ENCODE data around the gene GPATCH2L. TPM values are rescaled to one million over a fixed set of nuclear protein-coding genes. Genes with fewer than 3 reads are reported as not detected.

The GPATCH2L gene
- total RNA-seq, 4 donors from 2014 or later: 42.3 to 180 (median 60.9) TPM

DNA sequence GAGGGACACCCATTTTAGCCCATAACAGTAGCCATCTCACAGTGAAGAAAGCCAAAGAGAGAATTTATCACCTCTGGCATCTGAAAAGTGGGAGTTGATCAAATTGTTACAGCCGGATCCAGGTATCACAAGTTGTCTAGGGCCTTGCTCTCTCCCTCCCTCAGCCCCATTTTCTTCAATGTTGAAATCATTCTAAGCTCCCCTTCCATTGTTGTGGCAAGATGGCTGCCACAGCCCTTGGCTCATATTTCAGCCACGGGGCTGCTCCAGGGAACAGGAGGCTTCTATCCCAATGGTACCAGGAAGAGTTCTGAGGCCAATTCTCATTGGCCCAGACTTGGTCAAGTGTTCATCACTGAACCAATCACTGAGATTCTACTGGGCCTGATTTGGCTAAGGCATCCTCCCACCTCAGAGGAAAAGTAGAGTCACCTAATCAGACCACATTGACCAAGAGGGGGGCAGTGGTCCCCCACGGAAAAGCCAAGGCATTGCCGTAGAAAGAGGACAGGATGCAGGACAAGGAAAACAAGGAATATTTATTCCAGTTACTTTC is 106.2 kb downstream of the GPATCH2L start:
- Histone ChIP-seq H3K36me3 (no peaks in the 10 kb centered on the region), H3K9me3 (no peaks in the 10 kb centered on the region), H3K27ac (no peak overlapping the region), H3K27me3 (no peaks in the 10 kb centered on the region), H3K4me3 (no peak overlapping the region), H3K4me1 (no peaks in the 10 kb centered on the region)
- in situ Hi-C loops (cut with MboI; ENCODE audit: low pct_ligation_motif_present in 1 of 4, low pct_unique_long_range_greater_than_20kb in 1 of 4, low sequenced_read_pairs in 3 of 4): no loop called here
- no peak for TF ChIP-seq EP300 (IDR thresholded peaks at IDR 0.05; ENCODE audit: low read depth)
- TF ChIP-seq, protein P1, sequence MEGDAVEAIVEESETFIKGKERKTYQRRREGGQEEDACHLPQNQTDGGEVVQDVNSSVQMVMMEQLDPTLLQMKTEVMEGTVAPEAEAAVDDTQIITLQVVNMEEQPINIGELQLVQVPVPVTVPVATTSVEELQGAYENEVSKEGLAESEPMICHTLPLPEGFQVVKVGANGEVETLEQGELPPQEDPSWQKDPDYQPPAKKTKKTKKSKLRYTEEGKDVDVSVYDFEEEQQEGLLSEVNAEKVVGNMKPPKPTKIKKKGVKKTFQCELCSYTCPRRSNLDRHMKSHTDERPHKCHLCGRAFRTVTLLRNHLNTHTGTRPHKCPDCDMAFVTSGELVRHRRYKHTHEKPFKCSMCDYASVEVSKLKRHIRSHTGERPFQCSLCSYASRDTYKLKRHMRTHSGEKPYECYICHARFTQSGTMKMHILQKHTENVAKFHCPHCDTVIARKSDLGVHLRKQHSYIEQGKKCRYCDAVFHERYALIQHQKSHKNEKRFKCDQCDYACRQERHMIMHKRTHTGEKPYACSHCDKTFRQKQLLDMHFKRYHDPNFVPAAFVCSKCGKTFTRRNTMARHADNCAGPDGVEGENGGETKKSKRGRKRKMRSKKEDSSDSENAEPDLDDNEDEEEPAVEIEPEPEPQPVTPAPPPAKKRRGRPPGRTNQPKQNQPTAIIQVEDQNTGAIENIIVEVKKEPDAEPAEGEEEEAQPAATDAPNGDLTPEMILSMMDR (IDR thresholded peaks at IDR 0.05): no peak
- no peak for DNase-seq
- intact Hi-C loops (cut with DNase I; ENCODE audit: low total_unique reads): no loop called here
- 43 to 84% methylated on average over 2 to 4 of the region's 4 CpGs for WGBS, 2 donors (ENCODE audit: low coverage in 1 of 2)

DNA sequence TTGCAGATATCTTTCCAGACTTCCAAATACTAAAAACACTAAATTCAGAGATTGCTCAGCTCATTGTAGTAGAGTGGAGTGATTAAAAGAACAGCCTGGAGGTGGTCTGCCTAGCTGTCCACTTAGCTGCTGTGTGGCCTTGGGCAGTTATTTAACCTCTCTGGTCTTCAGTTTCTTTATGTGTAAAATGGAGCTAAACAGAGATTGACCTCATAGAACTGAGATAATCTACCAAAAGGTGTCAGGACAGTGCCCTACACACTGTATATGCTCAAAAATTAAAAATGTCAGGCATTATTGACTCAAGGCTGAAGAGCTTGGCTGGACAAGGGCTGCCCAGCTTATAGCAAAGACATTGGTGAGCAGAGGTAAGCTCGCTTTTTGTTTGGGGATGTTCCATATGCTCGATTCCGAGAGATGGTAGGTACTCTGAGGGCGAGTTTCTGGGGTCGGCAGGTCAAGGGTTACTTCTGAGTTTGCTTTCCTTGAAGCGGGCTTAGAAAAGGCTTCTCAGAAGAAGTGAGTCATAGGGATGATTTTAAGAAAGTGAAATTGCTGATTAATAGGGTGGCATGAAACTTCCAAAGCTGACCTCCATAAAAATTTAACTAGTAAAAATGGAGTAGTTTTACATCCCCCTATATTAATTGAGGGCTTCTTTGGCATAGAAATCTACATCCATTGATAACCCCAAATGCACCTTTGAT is 107.5 kb downstream of the GPATCH2L start:
- WGBS, 2 donors (ENCODE audit: low coverage in 1 of 2): 82% methylated on average over 6 of the region's 6 CpGs; no CpG with 5 or more reads in 1 of the 2 donors
- TF ChIP-seq POLR2AphosphoS5 (IDR thresholded peaks at IDR 0.05) (no peak), POLR2A (IDR thresholded peaks at IDR 0.05) (no peak), EP300 (IDR thresholded peaks at IDR 0.05; ENCODE audit: low read depth) (no peak)
- TF ChIP-seq, protein P1 (IDR thresholded peaks at IDR 0.05): no peak
- no peaks in the 10 kb centered on the region for H3K36me3 ChIP-seq
- in situ Hi-C loops (cut with MboI; ENCODE audit: low pct_ligation_motif_present in 1 of 4, low pct_unique_long_range_greater_than_20kb in 1 of 4, low sequenced_read_pairs in 3 of 4) (no loop called here), intact Hi-C loops (cut with DNase I; ENCODE audit: low total_unique reads) (no loop called here)
- no peaks in the 10 kb centered on the region for H3K27me3 ChIP-seq
- H3K27ac ChIP-seq: no peak overlapping the region
- H3K4me1 ChIP-seq: no peaks in the 10 kb centered on the region
- no peak overlapping the region for H3K4me3 ChIP-seq
- no peaks in the 10 kb centered on the region for H3K9me3 ChIP-seq
- no peak for DNase-seq

DNA sequence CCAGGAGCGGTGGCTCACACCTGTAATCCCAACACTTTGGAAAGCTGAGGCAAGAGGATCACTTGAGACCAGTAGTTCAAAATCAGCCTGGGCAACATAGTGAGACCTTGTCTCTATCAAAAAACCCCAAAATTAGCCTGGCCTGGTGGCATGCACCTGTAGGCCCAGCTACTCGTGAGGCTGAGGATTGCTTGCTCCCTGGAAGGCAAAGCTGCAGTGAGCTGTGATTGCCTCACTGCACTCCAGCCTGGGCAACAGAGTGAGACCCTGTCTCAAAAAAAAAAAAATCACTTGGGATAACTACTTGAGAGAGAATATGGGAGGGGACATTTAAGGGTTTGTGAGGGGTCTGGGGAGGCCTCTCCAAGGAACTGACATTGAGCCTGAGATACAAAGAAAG is 109.0 kb downstream of the GPATCH2L start:
- intact Hi-C loops (cut with DNase I; ENCODE audit: low total_unique reads) (no loop called here), in situ Hi-C loops (cut with MboI; ENCODE audit: low pct_ligation_motif_present in 1 of 4, low pct_unique_long_range_greater_than_20kb in 1 of 4, low sequenced_read_pairs in 3 of 4) (no loop called here)
- H3K27me3 ChIP-seq: no peaks in the 10 kb centered on the region
- H3K36me3 ChIP-seq: no peaks in the 10 kb centered on the region
- 75 to 77% methylated on average over 2 of the region's 2 CpGs for WGBS, 2 donors (ENCODE audit: low coverage in 1 of 2)
- no peak overlapping the region for H3K27ac ChIP-seq
- H3K4me3 ChIP-seq: no peak overlapping the region
- no peak for TF ChIP-seq POLR2AphosphoS5 (IDR thresholded peaks at IDR 0.05)
- TF ChIP-seq, protein P1 (IDR thresholded peaks at IDR 0.05): no peak
- no peak for TF ChIP-seq EP300 (IDR thresholded peaks at IDR 0.05; ENCODE audit: low read depth)
- no peak for DNase-seq
- H3K4me1 ChIP-seq: no peaks in the 10 kb centered on the region
- no peaks in the 10 kb centered on the region for H3K9me3 ChIP-seq

DNA sequence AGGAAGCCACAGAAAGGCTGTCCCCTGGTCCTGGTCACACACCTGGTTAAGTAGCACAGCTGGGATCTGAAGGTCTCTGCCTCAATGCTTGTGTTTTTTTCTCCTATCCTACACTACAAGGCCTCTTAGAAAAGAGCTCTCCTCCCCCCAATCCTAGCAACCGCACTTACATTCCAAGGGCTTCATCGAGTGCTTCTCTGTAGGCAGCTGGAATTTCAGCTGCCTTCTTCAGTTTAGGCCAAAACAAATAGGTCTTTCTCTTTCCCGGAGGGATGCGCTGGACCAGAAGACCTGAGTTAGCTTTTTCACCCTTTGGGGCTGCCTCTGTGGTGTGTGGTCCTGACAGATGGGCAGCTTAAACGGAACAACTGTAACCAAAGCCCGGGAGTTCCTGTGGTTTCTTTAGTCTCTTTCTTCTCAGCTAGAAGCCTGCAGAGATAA is 109.7 kb downstream of the GPATCH2L start:
- Histone ChIP-seq H3K27me3 (no peaks in the 10 kb centered on the region), H3K36me3 (no peaks in the 10 kb centered on the region), H3K9me3 (no peaks in the 10 kb centered on the region), H3K4me1 (no peaks in the 10 kb centered on the region), H3K4me3 (no peak overlapping the region), H3K27ac (no peak overlapping the region)
- TF ChIP-seq, protein P1 (IDR thresholded peaks at IDR 0.05): no peak
- TF ChIP-seq POLR2A (IDR thresholded peaks at IDR 0.05) (no peak), POLR2AphosphoS5 (IDR thresholded peaks at IDR 0.05) (no peak), EP300 (IDR thresholded peaks at IDR 0.05; ENCODE audit: low read depth) (no peak)
- 48% methylated on average over 6 of the region's 6 CpGs; no CpG with 5 or more reads in 1 of the 2 donors for WGBS, 2 donors (ENCODE audit: low coverage in 1 of 2)
- no peak for DNase-seq
- intact Hi-C loops (cut with DNase I; ENCODE audit: low total_unique reads) (no loop called here), in situ Hi-C loops (cut with MboI; ENCODE audit: low pct_ligation_motif_present in 1 of 4, low pct_unique_long_range_greater_than_20kb in 1 of 4, low sequenced_read_pairs in 3 of 4) (no loop called here)
